ENCODE results near the gene CDC42EP2.

CDC42EP2 gene

DNA sequence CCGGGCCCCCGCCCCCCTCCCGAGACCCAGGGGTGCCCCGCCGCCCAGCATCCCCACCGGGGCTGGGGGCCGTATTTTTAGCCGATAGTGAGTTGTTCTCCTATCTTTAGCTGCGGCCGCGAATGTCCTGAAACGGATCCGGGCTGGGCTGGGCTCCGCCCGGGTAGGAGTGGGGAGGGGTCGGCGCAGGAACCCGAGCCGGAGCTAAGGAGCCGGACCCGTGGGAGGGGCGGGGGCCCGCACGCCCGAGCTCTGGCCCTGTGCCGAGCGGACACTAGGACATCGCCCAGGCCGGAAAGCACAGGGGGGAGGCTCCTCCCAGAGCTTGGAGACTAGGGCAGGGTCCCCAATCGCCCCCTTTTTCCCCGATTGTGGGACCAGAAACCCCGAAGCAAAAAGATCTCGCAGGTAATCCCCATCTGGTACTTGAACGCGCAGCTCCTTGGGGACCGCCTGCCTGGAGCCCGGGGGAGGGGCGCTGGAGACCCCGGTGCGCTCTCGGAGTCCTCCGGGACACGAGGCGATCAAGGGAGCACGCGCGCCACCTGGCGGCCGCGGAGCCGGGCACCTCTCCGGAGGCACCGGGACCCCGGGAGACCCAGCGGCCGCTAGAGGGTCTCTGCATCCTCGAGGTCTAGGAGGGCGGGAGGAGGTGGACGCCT lies 669 bp downstream of the CDC42EP2 start:
- H3K27me3 Mint-ChIP-seq = peaks cover 11% of the 10 kb centered on the region
- H3K36me3 Mint-ChIP-seq (ENCODE audit: insufficient read depth) = no peaks in the 10 kb centered on the region
- peaks cover 5% of the 10 kb centered on the region for H3K4me1 Mint-ChIP-seq
- peak overlapping the region; percentile 74 for H3K4me3 Mint-ChIP-seq
- DNase-seq (ENCODE audit: low spot score in 2 of 2) (peak; percentile 49 to 67), ATAC-seq (replicated peaks; ENCODE audit: extremely low read depth, poor library complexity, severe bottlenecking) (peak; percentile 55)
- H3K27ac Mint-ChIP-seq (ENCODE audit: low read depth) = no peak overlapping the region
- no peaks in the 10 kb centered on the region for H3K9me3 Mint-ChIP-seq

DNA sequence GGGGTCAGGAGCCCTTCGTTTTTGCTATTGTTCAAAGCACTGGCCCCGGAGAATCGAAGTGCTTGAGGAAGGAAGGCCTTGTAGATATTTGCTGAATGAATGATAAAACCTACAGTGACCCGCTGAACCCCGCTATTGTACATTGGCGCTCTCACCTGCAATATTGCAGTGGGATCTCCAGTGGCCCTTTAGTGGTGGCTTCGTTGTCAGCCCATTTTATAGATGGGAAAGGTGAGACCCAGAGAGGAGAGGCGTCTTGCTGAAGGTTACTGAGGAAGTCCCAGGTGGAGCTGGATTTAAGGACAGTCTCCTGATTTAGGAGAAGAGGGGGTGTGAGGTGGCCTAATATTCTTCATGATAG lies 1.2 kb downstream of the CDC42EP2 start:
- H3K27me3 Mint-ChIP-seq = peaks cover 11% of the 10 kb centered on the region
- ATAC-seq (replicated peaks; ENCODE audit: extremely low read depth, poor library complexity, severe bottlenecking) = no peak
- H3K4me1 Mint-ChIP-seq = peaks cover 5% of the 10 kb centered on the region

GRCh38 chr11:65316227-65317024 lies 1.8 kb downstream of the CDC42EP2 start:
- no peaks in the 10 kb centered on the region for H3K9me3 Mint-ChIP-seq
- no peak for ATAC-seq (replicated peaks; ENCODE audit: extremely low read depth, poor library complexity, severe bottlenecking)
- H3K27ac Mint-ChIP-seq (ENCODE audit: low read depth) = no peak overlapping the region
- H3K4me1 Mint-ChIP-seq = peaks cover 5% of the 10 kb centered on the region
- H3K4me3 Mint-ChIP-seq = peak overlapping the region; percentile 74
- H3K27me3 Mint-ChIP-seq = peaks cover 11% of the 10 kb centered on the region
- no peaks in the 10 kb centered on the region for H3K36me3 Mint-ChIP-seq (ENCODE audit: insufficient read depth)
- DNase-seq (ENCODE audit: low spot score in 2 of 2) = no peak

More for the DNA sequence above, 1.2 kb downstream of the CDC42EP2 start:
- DNase-seq (ENCODE audit: low spot score in 2 of 2) = no peak
- Mint-ChIP-seq H3K9me3 (no peaks in the 10 kb centered on the region), H3K27ac (ENCODE audit: low read depth) (no peak overlapping the region), H3K4me3 (peak overlapping the region; percentile 74), H3K36me3 (ENCODE audit: insufficient read depth) (no peaks in the 10 kb centered on the region)

DNA sequence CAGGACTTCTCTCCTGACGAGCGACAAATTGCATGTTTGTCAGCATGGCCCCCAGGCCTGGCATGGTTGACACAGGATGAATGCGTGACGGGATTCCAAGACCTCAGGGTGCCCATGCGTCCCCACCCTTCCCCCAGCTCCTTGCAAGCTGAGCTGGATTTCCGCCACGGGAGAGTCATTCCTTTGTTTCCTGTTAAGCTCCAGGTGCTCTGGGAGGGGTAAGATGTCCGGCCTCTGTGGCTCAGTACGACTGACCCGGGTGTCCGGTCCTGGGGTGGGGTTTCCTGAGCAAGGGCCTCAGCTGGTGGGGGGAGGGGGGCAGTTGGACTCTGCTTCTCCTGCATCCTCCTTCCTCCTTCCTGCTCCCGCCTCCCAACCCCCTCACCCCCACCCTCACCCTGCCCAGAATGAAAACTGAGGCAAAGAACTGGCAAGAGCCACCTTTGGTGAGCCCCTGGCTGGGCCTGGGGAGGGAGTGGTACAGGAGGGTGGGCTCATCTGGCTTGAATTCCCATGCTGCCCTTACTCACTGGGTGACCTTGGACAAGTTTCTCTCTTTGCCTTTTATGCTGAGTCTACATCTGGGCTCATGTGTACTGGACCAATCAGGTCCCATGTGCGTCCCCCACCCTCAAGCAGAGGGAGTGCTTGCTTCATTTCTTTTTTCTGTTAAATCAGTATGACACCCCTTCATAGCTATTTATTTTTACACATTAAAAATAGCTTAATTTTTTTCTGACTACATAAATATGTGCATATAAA lies 2.5 kb downstream of the CDC42EP2 start:
- peak overlapping the region; percentile 74 for H3K4me3 Mint-ChIP-seq
- peaks cover 5% of the 10 kb centered on the region for H3K4me1 Mint-ChIP-seq
- H3K9me3 Mint-ChIP-seq = no peaks in the 10 kb centered on the region
- DNase-seq (ENCODE audit: low spot score in 2 of 2) = no peak
- H3K27me3 Mint-ChIP-seq = peaks cover 16% of the 10 kb centered on the region
- H3K36me3 Mint-ChIP-seq (ENCODE audit: insufficient read depth) = peaks cover 2% of the 10 kb centered on the region
- ATAC-seq (replicated peaks; ENCODE audit: extremely low read depth, poor library complexity, severe bottlenecking) = no peak
- no peak overlapping the region for H3K27ac Mint-ChIP-seq (ENCODE audit: low read depth)

GRCh38 chr11:65320386-65321075 lies 5.9 kb downstream of the CDC42EP2 start:
- no peaks in the 10 kb centered on the region for H3K9me3 Mint-ChIP-seq
- peaks cover 9% of the 10 kb centered on the region for H3K36me3 Mint-ChIP-seq (ENCODE audit: insufficient read depth)
- H3K4me1 Mint-ChIP-seq = peaks cover 5% of the 10 kb centered on the region
- no peak overlapping the region for H3K27ac Mint-ChIP-seq (ENCODE audit: low read depth)
- ATAC-seq (replicated peaks; ENCODE audit: extremely low read depth, poor library complexity, severe bottlenecking) (no peak), DNase-seq (ENCODE audit: low spot score in 2 of 2) (no peak)
- H3K27me3 Mint-ChIP-seq = peaks cover 22% of the 10 kb centered on the region
- H3K4me3 Mint-ChIP-seq = no peak overlapping the region

- peaks cover under 1% of the 10 kb centered on the region for H3K4me1 Mint-ChIP-seq
- ATAC-seq (replicated peaks; ENCODE audit: extremely low read depth, poor library complexity, severe bottlenecking) = no peak
- H3K27ac Mint-ChIP-seq (ENCODE audit: low read depth) = no peak overlapping the region
- no peaks in the 10 kb centered on the region for H3K9me3 Mint-ChIP-seq
- DNase-seq (ENCODE audit: low spot score in 2 of 2) = no peak
- peaks cover 9% of the 10 kb centered on the region for H3K36me3 Mint-ChIP-seq (ENCODE audit: insufficient read depth)
- H3K4me3 Mint-ChIP-seq = no peak overlapping the region
- H3K27me3 Mint-ChIP-seq = peaks cover 22% of the 10 kb centered on the region
These were observed 6.4 kb downstream of the CDC42EP2 start for GRCh38 chr11:65321076-65321475.

DNA sequence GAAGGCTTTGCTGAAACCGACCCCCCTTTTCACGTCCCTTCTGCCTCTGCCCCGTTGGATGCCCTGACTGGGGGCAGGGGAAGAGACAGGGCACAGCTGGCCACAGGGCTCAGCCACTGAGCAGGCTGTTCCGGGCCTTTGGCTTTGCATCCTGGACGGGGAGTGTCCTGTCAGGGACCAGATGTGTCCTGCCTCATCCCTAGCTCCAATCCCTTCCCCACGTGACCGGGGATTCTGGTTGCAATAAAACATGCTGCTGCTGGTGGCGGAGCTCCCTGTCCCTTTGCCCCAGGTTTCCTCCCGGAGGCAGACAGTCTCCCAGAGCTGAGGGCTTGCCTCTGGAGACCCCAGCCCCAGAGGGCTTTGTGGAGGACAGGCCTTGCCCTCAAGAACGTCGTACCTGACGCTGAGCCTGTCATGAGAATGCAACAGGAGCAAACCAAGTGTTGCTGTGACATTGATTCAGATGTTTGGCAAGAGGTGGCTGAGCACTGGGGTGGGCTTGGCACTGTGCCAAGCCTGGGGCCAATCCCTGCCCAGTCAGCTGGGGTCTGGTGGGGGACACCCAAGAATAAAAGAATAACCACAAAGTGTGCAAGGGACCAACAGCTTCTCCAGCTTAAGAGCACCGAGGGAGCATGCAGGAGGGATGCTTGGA lies 7.3 kb downstream of the CDC42EP2 start:
- no peak overlapping the region for H3K4me3 Mint-ChIP-seq
- DNase-seq (ENCODE audit: low spot score in 2 of 2) (no peak), ATAC-seq (replicated peaks; ENCODE audit: extremely low read depth, poor library complexity, severe bottlenecking) (no peak)
- no peaks in the 10 kb centered on the region for H3K9me3 Mint-ChIP-seq
- H3K36me3 Mint-ChIP-seq (ENCODE audit: insufficient read depth) = peaks cover 9% of the 10 kb centered on the region
- H3K27me3 Mint-ChIP-seq = peaks cover 22% of the 10 kb centered on the region
- no peaks in the 10 kb centered on the region for H3K4me1 Mint-ChIP-seq
- H3K27ac Mint-ChIP-seq (ENCODE audit: low read depth) = no peak overlapping the region

- H3K4me3 Mint-ChIP-seq = no peak overlapping the region
- no peak overlapping the region for H3K27ac Mint-ChIP-seq (ENCODE audit: low read depth)
- H3K27me3 Mint-ChIP-seq = peaks cover 22% of the 10 kb centered on the region
- ATAC-seq (replicated peaks; ENCODE audit: extremely low read depth, poor library complexity, severe bottlenecking) (no peak), DNase-seq (ENCODE audit: low spot score in 2 of 2) (no peak)
- H3K36me3 Mint-ChIP-seq (ENCODE audit: insufficient read depth) = peaks cover 9% of the 10 kb centered on the region
- H3K4me1 Mint-ChIP-seq = no peaks in the 10 kb centered on the region
- no peaks in the 10 kb centered on the region for H3K9me3 Mint-ChIP-seq
These were observed 9.1 kb downstream of the CDC42EP2 start for GRCh38 chr11:65323813-65324212.

DNA sequence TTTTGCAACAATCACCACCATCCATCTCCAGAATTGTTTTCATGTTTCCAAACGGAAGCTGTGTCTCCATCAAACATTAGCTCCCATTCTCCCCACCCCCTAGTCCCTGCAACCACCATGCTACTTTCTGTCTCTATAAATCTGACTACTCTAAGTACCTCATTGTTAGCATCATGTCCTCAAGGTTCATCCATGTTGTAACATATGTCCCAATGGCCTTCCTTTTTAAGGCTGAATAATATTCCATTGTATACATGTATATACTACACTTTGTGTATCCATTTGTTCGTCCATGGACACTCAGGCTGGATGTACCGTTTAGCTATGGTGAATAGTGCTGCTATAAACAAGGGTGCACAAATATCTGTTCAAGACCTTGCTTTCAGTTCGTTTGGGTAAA lies 10.8 kb downstream of the CDC42EP2 start:
- peaks cover 9% of the 10 kb centered on the region for H3K36me3 Mint-ChIP-seq (ENCODE audit: insufficient read depth)
- no peak for ATAC-seq (replicated peaks; ENCODE audit: extremely low read depth, poor library complexity, severe bottlenecking)
- H3K9me3 Mint-ChIP-seq = no peaks in the 10 kb centered on the region
- peaks cover 22% of the 10 kb centered on the region for H3K27me3 Mint-ChIP-seq
- no peak for DNase-seq (ENCODE audit: low spot score in 2 of 2)
- no peak overlapping the region for H3K27ac Mint-ChIP-seq (ENCODE audit: low read depth)
- peaks cover 5% of the 10 kb centered on the region for H3K4me1 Mint-ChIP-seq
- no peak overlapping the region for H3K4me3 Mint-ChIP-seq

DNA sequence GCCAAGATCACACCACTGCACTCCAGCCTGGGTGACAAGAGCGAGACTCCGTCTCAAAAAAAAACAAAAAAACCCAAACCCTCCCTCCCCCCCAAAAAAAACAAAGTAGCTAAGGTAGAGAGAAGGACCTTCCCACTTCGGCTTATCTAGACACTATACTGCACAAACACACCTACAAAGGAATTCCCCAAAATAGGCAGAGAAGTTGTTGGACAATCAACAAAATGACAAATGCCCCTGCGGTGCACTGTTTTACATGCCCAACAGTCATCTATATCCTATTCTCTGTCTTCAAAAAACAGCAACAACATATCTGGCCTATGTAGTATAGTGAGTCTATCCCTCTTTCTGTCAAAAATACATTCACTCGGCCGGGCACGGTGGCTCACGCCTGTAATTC lies 12.4 kb downstream of the CDC42EP2 start:
- H3K9me3 Mint-ChIP-seq = no peaks in the 10 kb centered on the region
- no peak for DNase-seq (ENCODE audit: low spot score in 2 of 2)
- ATAC-seq (replicated peaks; ENCODE audit: extremely low read depth, poor library complexity, severe bottlenecking) = no peak
- H3K4me1 Mint-ChIP-seq = peaks cover 5% of the 10 kb centered on the region
- no peak overlapping the region for H3K27ac Mint-ChIP-seq (ENCODE audit: low read depth)
- peaks cover 10% of the 10 kb centered on the region for H3K36me3 Mint-ChIP-seq (ENCODE audit: insufficient read depth)
- no peak overlapping the region for H3K4me3 Mint-ChIP-seq
- peaks cover 19% of the 10 kb centered on the region for H3K27me3 Mint-ChIP-seq

DNA sequence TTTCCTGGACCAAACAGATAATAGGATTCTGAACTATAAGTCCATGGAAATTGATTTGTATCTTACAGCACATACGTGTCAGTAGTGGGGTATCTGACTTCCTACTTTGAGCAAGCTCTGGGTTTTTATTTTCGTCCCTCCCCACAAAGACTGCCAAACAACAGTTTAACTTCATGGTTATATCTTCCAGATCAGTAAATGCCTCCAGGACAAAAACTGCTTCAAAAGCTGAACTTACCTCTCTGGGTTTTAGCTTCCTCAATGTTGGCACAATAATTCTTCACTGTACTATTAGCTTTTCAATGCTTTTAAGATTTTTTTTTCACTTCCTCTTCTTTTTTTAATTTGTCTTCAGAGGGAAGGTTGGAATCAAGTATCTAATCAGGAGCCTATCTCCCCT lies 14.8 kb downstream of the CDC42EP2 start:
- H3K36me3 Mint-ChIP-seq (ENCODE audit: insufficient read depth) = peaks cover 11% of the 10 kb centered on the region
- H3K4me1 Mint-ChIP-seq = peaks cover 13% of the 10 kb centered on the region
- no peaks in the 10 kb centered on the region for H3K27me3 Mint-ChIP-seq
- no peak overlapping the region for H3K27ac Mint-ChIP-seq (ENCODE audit: low read depth)
- ATAC-seq (replicated peaks; ENCODE audit: extremely low read depth, poor library complexity, severe bottlenecking) (no peak), DNase-seq (ENCODE audit: low spot score in 2 of 2) (no peak)
- H3K9me3 Mint-ChIP-seq = no peaks in the 10 kb centered on the region
- H3K4me3 Mint-ChIP-seq = no peak overlapping the region

- DNase-seq (ENCODE audit: low spot score in 2 of 2) = peak; percentile 61 to 75
- Mint-ChIP-seq H3K4me3 (no peak overlapping the region), H3K36me3 (ENCODE audit: insufficient read depth) (peaks cover 11% of the 10 kb centered on the region), H3K27ac (ENCODE audit: low read depth) (no peak overlapping the region), H3K4me1 (peaks cover 18% of the 10 kb centered on the region), H3K27me3 (no peaks in the 10 kb centered on the region), H3K9me3 (no peaks in the 10 kb centered on the region)
- ATAC-seq (replicated peaks; ENCODE audit: extremely low read depth, poor library complexity, severe bottlenecking) = no peak
These were observed 15.3 kb downstream of the CDC42EP2 start for GRCh38 chr11:65329944-65330403.

Data from central memory CD8-positive, alpha-beta T cell (primary cell).